Skeletal muscle tissue (tissue), 4 donors: ENCODE measurements around the gene BST2. TPM values are rescaled to one million over a fixed set of nuclear protein-coding genes. Genes with fewer than 3 reads are reported as not detected.
"Not testable (repeated sequence)": the region's sequence is repeated elsewhere in the genome, so short reads cannot be mapped to it uniquely, and the experiment has no call there.

Experiments used
- H3K27ac ChIP-seq: one replicate; pipeline ENCODE4 v1.7.0; 2013; ENCODE audit warnings: mild to moderate bottlenecking, low read depth, low read length, inconsistent platforms
- H3K27me3 ChIP-seq, 3 donors: one replicate each; pipeline ENCODE4 v1.7.0; 2013; ENCODE audit warnings: low read length in 3 of 3; ENCODE audit not compliant: control insufficient read depth in 3 of 3, insufficient read depth in 3 of 3
- H3K36me3 ChIP-seq, 3 donors: one replicate each; pipeline ENCODE4 v1.7.0; 2013; ENCODE audit warnings: low read length in 3 of 3; ENCODE audit not compliant: control insufficient read depth in 3 of 3, insufficient read depth in 3 of 3
- H3K4me1 ChIP-seq, 3 donors: one replicate each; pipeline ENCODE4 v1.7.0; 2013; ENCODE audit warnings: low read length in 3 of 3, mild to moderate bottlenecking in 3 of 3; ENCODE audit not compliant: control insufficient read depth in 3 of 3, insufficient read depth in 3 of 3
- H3K4me3 ChIP-seq, 3 donors: one replicate each; pipeline ENCODE4 v1.7.0; 2013; ENCODE audit warnings: low read length in 3 of 3
- H3K9ac ChIP-seq, 3 donors: one replicate each; pipeline ENCODE4 v1.7.0; 2013; ENCODE audit warnings: low read length in 3 of 3, mild to moderate bottlenecking in 3 of 3, moderate library complexity in 2 of 3, low read depth in 1 of 3
- H3K9me3 ChIP-seq, 3 donors: one replicate each; pipeline ENCODE4 v1.7.0; 2013; ENCODE audit warnings: low read length in 3 of 3; ENCODE audit not compliant: control insufficient read depth in 3 of 3
- total RNA-seq: library from RNA; depleted of rRNA; stranded (reverse); fragments of >200 nt; gene quantifications from one replicate; pipeline ENCODE4 v1.2.3, GENCODE V29; 2014
- donor health status: Osteomylitis.

Gene BST2
- total RNA-seq, 1 donor from 2014 or later = 11.5 TPM

- Histone ChIP-seq H3K9ac (peak overlapping the region in 2 of 3 donors; percentile 54 to 78), H3K27me3 (no peaks in the 10 kb centered on the region), H3K27ac (peak overlapping the region; percentile 83), H3K9me3 (no peaks in the 10 kb centered on the region), H3K4me3 (peak overlapping the region; percentile 37 to 63 (median 39)), H3K36me3 (no peaks in the 10 kb centered on the region), H3K4me1 (peaks cover 6 to 11% (median 10%) of the 10 kb centered on the region in 3 donors)
These were observed 35.3 kb downstream of the BST2 start for GRCh38 chr19:17370026-17370587.

GRCh38 chr19:17365361-17365760 lies 40.1 kb downstream of the BST2 start:
- Histone ChIP-seq H3K9me3 (no peaks in the 10 kb centered on the region), H3K27ac (no peak overlapping the region), H3K36me3 (peaks cover 0 to under 1% (median 0%) of the 10 kb centered on the region in 3 donors)

GRCh38 chr19:17363852-17364605 lies 41.4 kb downstream of the BST2 start:
- not testable (repeated sequence) for H3K4me1 ChIP-seq, H3K4me3 ChIP-seq, H3K27ac ChIP-seq, H3K9ac ChIP-seq, H3K9me3 ChIP-seq, H3K27me3 ChIP-seq, H3K36me3 ChIP-seq

More at GRCh38 chr19:17365361-17365760, 40.1 kb downstream of the BST2 start:
- Histone ChIP-seq H3K4me1 (peaks cover 5% of the 10 kb centered on the region in 3 donors), H3K9ac (no peak overlapping the region), H3K4me3 (no peak overlapping the region), H3K27me3 (no peaks in the 10 kb centered on the region)

- Histone ChIP-seq H3K4me3 (no peak overlapping the region), H3K9ac (no peak overlapping the region), H3K27me3 (no peaks in the 10 kb centered on the region), H3K9me3 (no peaks in the 10 kb centered on the region), H3K27ac (no peak overlapping the region), H3K36me3 (peaks cover 0 to 3% (median 0%) of the 10 kb centered on the region in 3 donors), H3K4me1 (peaks cover 0 to 5% (median 5%) of the 10 kb centered on the region in 3 donors)
These were observed 45.3 kb downstream of the BST2 start for GRCh38 chr19:17359905-17360800.

GRCh38 chr19:17358395-17358794 lies 47.0 kb downstream of the BST2 start:
- H3K4me1 ChIP-seq = peaks cover 0 to 5% (median 5%) of the 10 kb centered on the region in 3 donors
- peak overlapping the region; percentile 9 for H3K27ac ChIP-seq
- H3K36me3 ChIP-seq = peaks cover 0 to 3% (median 0%) of the 10 kb centered on the region in 3 donors
- H3K4me3 ChIP-seq = no peak overlapping the region
- no peaks in the 10 kb centered on the region for H3K27me3 ChIP-seq
- no peak overlapping the region for H3K9ac ChIP-seq
- H3K9me3 ChIP-seq = no peaks in the 10 kb centered on the region

GRCh38 chr19:17357724-17358123 lies 47.7 kb downstream of the BST2 start:
- no peaks in the 10 kb centered on the region for H3K9me3 ChIP-seq
- H3K27ac ChIP-seq = peak overlapping the region; percentile 9
- no peak overlapping the region for H3K9ac ChIP-seq

GRCh38 chr19:17357078-17357666 lies 48.3 kb downstream of the BST2 start:
- H3K9ac ChIP-seq = no peak overlapping the region
- no peak overlapping the region for H3K27ac ChIP-seq
- H3K9me3 ChIP-seq = no peaks in the 10 kb centered on the region
- peaks cover 9 to 12% (median 10%) of the 10 kb centered on the region in 3 donors for H3K4me1 ChIP-seq
- H3K36me3 ChIP-seq = peaks cover 0 to 3% (median 0%) of the 10 kb centered on the region in 3 donors
- H3K27me3 ChIP-seq = no peaks in the 10 kb centered on the region
- no peak overlapping the region for H3K4me3 ChIP-seq

More at GRCh38 chr19:17357724-17358123, 47.7 kb downstream of the BST2 start:
- H3K4me1 ChIP-seq = peaks cover 5 to 9% (median 8%) of the 10 kb centered on the region in 3 donors
- peaks cover 0 to 3% (median 0%) of the 10 kb centered on the region in 3 donors for H3K36me3 ChIP-seq
- H3K4me3 ChIP-seq = no peak overlapping the region
- H3K27me3 ChIP-seq = no peaks in the 10 kb centered on the region

GRCh38 chr19:17353386-17353785 lies 52.0 kb downstream of the BST2 start:
- no peak overlapping the region for H3K9ac ChIP-seq
- H3K27me3 ChIP-seq = peaks cover 0 to 3% (median 0%) of the 10 kb centered on the region in 3 donors
- no peaks in the 10 kb centered on the region for H3K36me3 ChIP-seq
- H3K4me3 ChIP-seq = no peak overlapping the region
- H3K27ac ChIP-seq = no peak overlapping the region
- H3K4me1 ChIP-seq = peaks cover 21 to 23% (median 22%) of the 10 kb centered on the region in 3 donors
- no peaks in the 10 kb centered on the region for H3K9me3 ChIP-seq
